Heart left ventricle (tissue), 16 donors: ENCODE data around the gene PTPRM. TPM values are rescaled to one million over a fixed set of nuclear protein-coding genes. Genes with fewer than 3 reads are reported as not detected.

ENCODE experiments used
- ATAC-seq, 4 donors: fragments of 200-7000 bp; cut with Tn5 transposase; one replicate each; pipeline ENCODE4 v1.9.1; 2020 to 2022; ENCODE audit warnings: moderate library complexity in 4 of 4, mild to moderate bottlenecking in 3 of 4, moderate number of reproducible peaks in 1 of 4
- DNase-seq, 5 donors: peaks; one replicate each; pipeline ENCODE4 v3.0.0-alpha.2; 2020
- H3K27ac ChIP-seq, 12 donors: fragments of 200-600 bp; sonication (generic) in 4 of 12; one replicate each; pipeline versions ENCODE4 v1.5.0 to v1.8.0; 2016 to 2022; ENCODE audit warnings: mild to moderate bottlenecking in 2 of 12
- H3K27me3 ChIP-seq, 9 donors: fragments of 200-600 bp; sonication (generic) in 2 of 9; one replicate each; pipeline versions ENCODE4 v1.5.1 to v1.8.0; 2016 to 2022; ENCODE audit warnings: mild to moderate bottlenecking in 3 of 9
- H3K36me3 ChIP-seq, 9 donors: fragments of 200-600 bp; sonication (generic) in 2 of 9; one replicate each; pipeline versions ENCODE4 v1.5.0 to v1.8.0; 2018 to 2022; ENCODE audit warnings: mild to moderate bottlenecking in 2 of 9
- H3K4me1 ChIP-seq, 12 donors: fragments of 200-600 bp; sonication (generic) in 4 of 12; one replicate each; pipeline versions ENCODE4 v1.5.0 to v1.8.0; 2016 to 2022; ENCODE audit warnings: mild to moderate bottlenecking in 3 of 12
- H3K4me3 ChIP-seq, 12 donors: fragments of 200-600 bp; sonication (generic) in 4 of 12; one replicate each; pipeline versions ENCODE4 v1.5.0 to v1.8.0; 2017 to 2022; ENCODE audit warnings: mild to moderate bottlenecking in 9 of 12, moderate library complexity in 4 of 12
- H3K9me3 ChIP-seq, 12 donors: fragments of 200-600 bp; sonication (generic) in 4 of 12; one replicate each; pipeline versions ENCODE4 v1.5.0 to v1.8.0; 2016 to 2022; ENCODE audit warnings: mild to moderate bottlenecking in 1 of 12
- CTCF ChIP-seq, 12 donors: fragments of 200-600 bp; sonication (generic) in 4 of 12; IDR thresholded peaks; one replicate each; pipeline versions ENCODE4 v1.5.0 to v1.8.0; 2018 to 2022; ENCODE audit warnings: antibody characterized with exemption in 12 of 12, mild to moderate bottlenecking in 5 of 12
- POLR2A ChIP-seq, 2 donors: fragments of 450-650 bp; IDR thresholded peaks; one replicate each; pipeline ENCODE4 v1.6.1; 2017; ENCODE audit warnings: antibody characterized with exemption in 2 of 2, mild to moderate bottlenecking in 2 of 2, moderate library complexity in 2 of 2
- WGBS, 4 donors: extraction: QIAGEN DNeasy Blood & Tissue Kit in 2 of 4; methylation state at CpG; one replicate each; pipeline versions ENCODE4 v1.1.5 to v1.1.7; 2013 to 2018; 5-methylcytosine and 5-hydroxymethylcytosine counted together
- intact Hi-C, 10 donors: fragments of 100-400 bp; cut with DNase I; formaldehyde crosslinking; loops; one replicate each; pipeline versions ENCODE4 v1.11.1 to v1.14.2; 2022
- polyA plus RNA-seq, 2 donors: library from polyadenylated mRNA; stranded (reverse); fragments of 200-250 nt; gene quantifications; one replicate each; pipeline ENCODE4 v1.2.3, GENCODE V29; 2013
- total RNA-seq, 9 donors: library from RNA; depleted of rRNA in 2 of 9; stranded (reverse); fragments of >200 nt in 2 of 9; fragmentation: NEBNext Ultra II Directional in 3 of 9; extraction: Animal tissue kit (Norgen Biotek cat#: 25700) in 3 of 9; gene quantifications; one replicate each; pipeline versions ENCODE4 v1.1.0 to v1.2.4, GENCODE V29; 2016 to 2023
- donor health status: ischemic (EF 13 %, LVEDD 7.1; RV severe dilation, severe dysfunction).
- donor health status: healthy with polysubstance abuse.
- donor health status: DM: no; HTN: yes; CAD: no.
- donor health status: DM: no; HTN: no; CAD: no.
- donor health status: ischemic (EF 25% LVEDD 6.9; RV normal size, moderate dysfunction).
- donor health status: ischemic (EF 25% LVEDD 5.7; RV mildly dilated, moderate dysfunction).
- donor health status: healthy.
- donor health status: DM: yes; HTN: yes; CAD: no.
- donor health status: ischemic (EF 35%, LVEDD 5.7; RV mildly dilated, moderate dysfunction).
- donor health status: nonischemic (EF 11% LVEDD 7.7; RV severe dilation, severe dysfunction).
- donor health status: DM: yes; HTN: yes; CAD: no.
- donor health status: PGD.
- donor health status: ischemic (EF 29% LVEDD 5.4; RV normal size, mild dysfunction).
- donor health status: nonischemic (EF 23%, LVEDD 6.1; RV moderate dilation, normal function).

The PTPRM gene
- total and polyA plus RNA-seq, 11 donors, result 93.8 to 186 (median 123) TPM

GRCh38 chr18:8176554-8176953 is 609.4 kb downstream of the PTPRM start:
- no peaks in the 10 kb centered on the region for H3K27me3 ChIP-seq
- H3K27ac ChIP-seq, result peak overlapping the region; percentile 17 to 58 (median 35)
- DNase-seq (no peak), ATAC-seq (peak; percentile 48 to 72 (median 59))
- H3K4me3 ChIP-seq, result no peak overlapping the region
- peaks cover 4 to 40% (median 30%) of the 10 kb centered on the region in 12 donors for H3K4me1 ChIP-seq
- 10 to 24% (median 18%) methylated on average over 4 of the region's 4 CpGs for WGBS, 4 donors
- no peaks in the 10 kb centered on the region for H3K36me3 ChIP-seq
- TF ChIP-seq POLR2A (IDR thresholded peaks at IDR 0.05) (no peak), CTCF (IDR thresholded peaks at IDR 0.05) (no peak)
- intact Hi-C loops, result loop anchor here in 1 of 10 donors (2.0 kb wide), 1 partner anchor 38 kb away; no protein-coding TSS in a partner anchor
- no peaks in the 10 kb centered on the region for H3K9me3 ChIP-seq

- Histone ChIP-seq H3K4me1 (peaks cover 4 to 40% (median 30%) of the 10 kb centered on the region in 12 donors), H3K36me3 (no peaks in the 10 kb centered on the region), H3K4me3 (no peak overlapping the region), H3K9me3 (no peaks in the 10 kb centered on the region), H3K27me3 (no peaks in the 10 kb centered on the region), H3K27ac (peak overlapping the region in 8 of 12 donors; percentile 17 to 58 (median 36))
- DNase-seq (no peak), ATAC-seq (peak; percentile 80 to 92 (median 84))
- TF ChIP-seq POLR2A (IDR thresholded peaks at IDR 0.05), result no peak
- no peak for TF ChIP-seq CTCF (IDR thresholded peaks at IDR 0.05)
- WGBS, 4 donors, result 35 to 41% (median 37%) methylated on average over 3 of the region's 3 CpGs
- intact Hi-C loops, result loop anchor here in 1 of 10 donors (2.0 kb wide), 1 partner anchor 39 kb away; no protein-coding TSS in a partner anchor
Measured at GRCh38 chr18:8177330-8178016, 610.4 kb downstream of the PTPRM start.

GRCh38 chr18:8186413-8186812 is 619.3 kb downstream of the PTPRM start:
- WGBS, 4 donors, result 45 to 79% (median 78%) methylated on average over 2 of the region's 2 CpGs
- DNase-seq (no peak), ATAC-seq (peak in 3 of 4 donors; percentile 45 to 67 (median 67))
- no peak overlapping the region for H3K27ac ChIP-seq
- H3K4me3 ChIP-seq, result no peak overlapping the region
- no peaks in the 10 kb centered on the region for H3K36me3 ChIP-seq
- H3K27me3 ChIP-seq, result no peaks in the 10 kb centered on the region
- TF ChIP-seq CTCF (IDR thresholded peaks at IDR 0.05) (no peak), POLR2A (IDR thresholded peaks at IDR 0.05) (no peak)
- peaks cover 0 to 13% (median 0%) of the 10 kb centered on the region in 12 donors for H3K4me1 ChIP-seq
- intact Hi-C loops, result no loop called here
- H3K9me3 ChIP-seq, result no peaks in the 10 kb centered on the region

DNA sequence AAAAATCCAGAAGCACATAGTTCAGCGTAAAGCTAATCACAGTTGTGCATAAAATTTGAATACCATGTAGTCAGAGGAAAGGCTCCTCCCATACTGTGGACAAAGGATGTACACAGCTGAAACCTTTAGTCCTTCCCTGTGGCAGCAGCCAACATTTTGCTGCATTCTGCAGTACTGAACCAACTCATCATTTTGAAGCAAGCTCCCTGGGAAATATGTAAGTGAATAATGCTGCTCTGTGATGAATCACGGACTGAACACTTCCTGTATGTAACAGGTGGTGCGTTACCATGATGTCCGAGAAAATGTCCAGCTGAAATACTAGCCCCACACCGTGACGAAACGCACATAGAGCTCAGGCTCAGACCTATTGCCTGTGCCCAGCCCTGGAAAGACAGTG is 621.1 kb downstream of the PTPRM start:
- Histone ChIP-seq H3K9me3 (no peaks in the 10 kb centered on the region), H3K27me3 (no peaks in the 10 kb centered on the region), H3K4me3 (no peak overlapping the region), H3K36me3 (no peaks in the 10 kb centered on the region), H3K27ac (no peak overlapping the region), H3K4me1 (peaks cover 0 to 13% (median 0%) of the 10 kb centered on the region in 12 donors)
- ATAC-seq (no peak), DNase-seq (no peak)
- 87 to 93% (median 92%) methylated on average over 7 of the region's 7 CpGs for WGBS, 4 donors
- intact Hi-C loops, result no loop called here
- TF ChIP-seq CTCF (IDR thresholded peaks at IDR 0.05) (no peak), POLR2A (IDR thresholded peaks at IDR 0.05) (no peak)
